Omental fat pad (tissue), 4 donors: Measurements from ENCODE around the gene SLC24A4. TPM values are rescaled to one million over a fixed set of nuclear protein-coding genes. Genes with fewer than 3 reads are reported as not detected.

Experiments
- ATAC-seq: fragments of 150-250 bp; one replicate; pipeline ENCODE4 v1.9.1; 2016; ENCODE audit warnings: mild to moderate bottlenecking, moderate library complexity; ENCODE audit not compliant: low FRiP score
- DNase-seq: peaks from one replicate; pipeline ENCODE4 v3.0.0-alpha.2; 2019; ENCODE audit warnings: low spot score
- CTCF ChIP-seq, 3 donors: fragments of 450-650 bp; IDR thresholded peaks; one replicate each; pipeline ENCODE4 v1.5.1; 2016 to 2017; ENCODE audit warnings: antibody characterized with exemption in 3 of 3, mild to moderate bottlenecking in 3 of 3, moderate library complexity in 2 of 3
- total RNA-seq, 4 donors: library from RNA; depleted of rRNA; stranded (reverse); fragments of >200 nt; gene quantifications; one replicate each; pipeline ENCODE4 v1.1.0, GENCODE V29; 2016

SLC24A4 gene
- total RNA-seq, 4 donors from 2014 or later = 0.48 to 2.2 (median 0.79) TPM

DNA sequence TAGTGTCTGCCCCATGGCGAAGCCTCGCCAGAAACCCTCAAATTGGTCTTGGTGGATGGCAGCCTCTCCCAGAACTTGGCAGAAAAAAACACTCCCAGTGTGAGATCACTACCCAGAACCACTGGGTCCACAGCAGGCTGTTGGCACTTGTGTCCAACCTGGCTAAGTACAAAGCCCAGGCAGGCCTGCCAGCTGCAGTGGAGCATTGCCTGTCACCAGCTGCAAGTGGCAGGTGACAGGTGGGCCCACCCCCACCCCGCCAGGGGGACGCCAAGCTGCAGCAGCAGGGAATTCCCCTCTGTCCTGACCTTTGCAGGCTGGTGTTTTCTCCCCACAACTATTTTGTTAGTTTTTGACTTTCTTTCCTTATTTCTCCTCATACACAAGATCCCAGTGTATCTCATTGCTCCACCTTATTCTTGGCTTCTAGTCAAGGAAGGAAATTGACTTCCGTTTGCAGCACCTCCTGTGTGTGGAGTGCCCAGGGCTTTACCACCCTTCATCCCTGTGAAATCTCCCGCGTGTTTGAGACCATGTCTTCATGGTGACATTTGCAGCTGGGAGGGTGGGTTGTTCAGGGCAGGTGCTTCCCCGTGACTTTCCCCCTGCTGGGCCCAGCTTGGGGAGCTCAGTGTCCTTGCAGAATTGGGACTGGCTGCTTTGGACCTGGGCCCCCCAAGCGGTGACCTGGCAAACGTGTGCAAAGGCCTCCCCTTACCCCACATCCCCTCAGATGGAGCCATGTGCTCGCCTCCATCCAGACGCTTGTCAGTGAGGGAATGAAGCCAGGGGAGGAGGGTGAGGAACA, 116.8 kb downstream of the SLC24A4 start:
- no peak for DNase-seq
- TF ChIP-seq CTCF (IDR thresholded peaks at IDR 0.05) = no peak

GRCh38 chr14:92440345-92441003, 117.5 kb downstream of the SLC24A4 start:
- TF ChIP-seq CTCF (IDR thresholded peaks at IDR 0.05) = no peak
- DNase-seq (no peak), ATAC-seq (no peak)

More for the DNA sequence above, 116.8 kb downstream of the SLC24A4 start:
- no peak for ATAC-seq

- no peak for DNase-seq
- TF ChIP-seq CTCF (IDR thresholded peaks at IDR 0.05) = no peak
- no peak for ATAC-seq
These were observed 119.0 kb downstream of the SLC24A4 start for GRCh38 chr14:92441751-92442504.

DNA sequence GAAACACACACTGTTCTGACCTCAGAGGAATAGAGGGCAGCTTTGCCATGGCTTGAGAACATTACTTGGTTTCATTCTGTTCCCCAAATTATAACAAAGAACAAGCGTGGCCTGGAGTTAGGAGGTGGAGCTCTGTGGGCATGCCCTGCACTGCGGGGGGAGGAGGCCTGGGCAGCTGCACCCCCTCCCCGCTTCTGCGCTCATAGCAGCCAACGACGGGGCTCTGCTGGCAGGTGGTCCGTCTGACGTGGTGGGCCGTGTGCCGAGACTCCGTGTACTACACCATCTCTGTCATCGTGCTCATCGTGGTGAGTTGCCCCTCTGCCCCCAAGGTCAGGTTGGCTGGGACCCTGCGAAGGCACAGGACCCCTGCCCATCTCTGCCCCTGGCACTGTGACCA, 120.2 kb downstream of the SLC24A4 start:
- no peak for ATAC-seq
- no peak for DNase-seq
- TF ChIP-seq CTCF (IDR thresholded peaks at IDR 0.05) = no peak

DNA sequence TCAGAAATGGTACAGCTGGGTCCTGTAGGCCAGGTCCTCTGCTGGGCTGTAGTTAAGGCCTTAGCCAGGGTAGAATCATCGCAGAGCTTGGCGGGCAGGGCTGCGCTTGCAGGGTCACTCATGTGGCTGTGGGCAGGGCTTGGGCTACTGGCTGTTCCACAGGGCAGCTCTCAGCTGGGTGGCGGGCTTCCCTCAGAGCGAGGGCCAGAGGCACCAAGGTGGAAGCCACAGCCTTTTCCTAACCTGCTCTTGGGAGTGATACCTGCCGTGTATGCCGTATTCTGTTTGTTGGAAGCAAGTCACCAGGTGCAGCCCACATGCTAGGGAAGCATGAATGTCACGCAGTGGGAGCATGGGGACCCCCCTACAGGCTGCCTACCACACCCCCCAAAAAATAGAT, 120.8 kb downstream of the SLC24A4 start:
- no peak for ATAC-seq
- DNase-seq = no peak
- no peak for TF ChIP-seq CTCF (IDR thresholded peaks at IDR 0.05)

DNA sequence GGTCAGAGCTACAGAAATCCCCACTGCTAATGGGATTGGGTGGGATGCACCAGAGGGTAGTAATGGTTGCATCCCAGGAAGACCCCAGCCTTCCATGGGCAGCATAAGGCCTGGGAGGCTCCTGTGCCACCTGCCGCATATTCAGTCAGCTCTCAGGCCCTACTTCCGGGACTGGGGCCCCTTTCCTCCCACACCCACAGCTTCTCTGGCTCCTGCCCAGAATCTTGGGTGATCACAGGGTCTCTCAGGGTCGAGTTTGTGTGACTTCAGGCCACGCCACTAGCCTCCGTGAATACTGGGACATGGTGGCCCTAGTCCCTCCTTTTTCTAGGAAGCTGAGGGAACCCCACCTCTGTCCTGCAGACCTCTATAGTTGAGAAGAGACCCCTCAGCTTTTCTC, 123.8 kb downstream of the SLC24A4 start:
- ATAC-seq = no peak
- DNase-seq = no peak
- TF ChIP-seq CTCF (IDR thresholded peaks at IDR 0.05) = no peak
